Smooth muscle cell (in vitro differentiated cells): ENCODE data around the gene SLC28A2. TPM values are rescaled to one million over a fixed set of nuclear protein-coding genes. Genes with fewer than 3 reads are reported as not detected.

Experiments used
- DNase-seq: peaks from one replicate; lab custom pipeline; 2025; ENCODE audit not compliant: unreplicated experiment; lab: John Stamatoyannopoulos, UW
- H2AFZ ChIP-seq: fragments of 200-600 bp; sonication (generic); 2 replicates; pipeline ENCODE4 v1.6.0; 2016; ENCODE audit warnings: antibody characterized with exemption, low read depth, mild to moderate bottlenecking
- H3F3A ChIP-seq: fragments of 200-600 bp; sonication (generic); 2 replicates; pipeline ENCODE4 v1.6.0; 2017; ENCODE audit warnings: antibody characterized with exemption, low read depth
- H3K27ac ChIP-seq: fragments of 200-600 bp; sonication (generic); 2 replicates; pipeline ENCODE4 v1.5.1; 2016; ENCODE audit warnings: low read depth, mild to moderate bottlenecking
- H3K27me3 ChIP-seq: fragments of 200-600 bp; sonication (generic); 2 replicates; pipeline ENCODE4 v1.6.1; 2016; ENCODE audit warnings: low read depth, mild to moderate bottlenecking
- H3K36me3 ChIP-seq: fragments of 200-600 bp; sonication (generic); 2 replicates; pipeline ENCODE4 v1.5.1; 2016; ENCODE audit warnings: low read depth
- H3K4me1 ChIP-seq: fragments of 200-600 bp; sonication (generic); 2 replicates; pipeline ENCODE4 v1.5.1; 2016; ENCODE audit warnings: low read depth
- H3K4me2 ChIP-seq: fragments of 200-600 bp; sonication (generic); 2 replicates; pipeline ENCODE4 v1.6.0; 2016; ENCODE audit warnings: mild to moderate bottlenecking
- H3K4me3 ChIP-seq: fragments of 200-600 bp; sonication (generic); 2 replicates; pipeline ENCODE4 v1.5.1; 2016; ENCODE audit warnings: mild to moderate bottlenecking
- H3K79me2 ChIP-seq: fragments of 200-600 bp; sonication (generic); 2 replicates; pipeline ENCODE4 v1.6.0; 2016; ENCODE audit warnings: low read depth, mild to moderate bottlenecking
- H3K9ac ChIP-seq: fragments of 200-600 bp; sonication (generic); 2 replicates; pipeline ENCODE4 v1.6.0; 2016; ENCODE audit warnings: low read depth
- H3K9me3 ChIP-seq: fragments of 200-600 bp; sonication (generic); replicated peaks from 2 replicates; pipeline ENCODE4 v1.5.1; 2016; ENCODE audit warnings: low read depth
- H4K20me1 ChIP-seq: fragments of 200-600 bp; sonication (generic); 2 replicates; pipeline ENCODE4 v1.6.0; 2016; ENCODE audit warnings: low read depth
- CTCF ChIP-seq: fragments of 200-600 bp; sonication (generic); IDR thresholded peaks from 2 replicates; pipeline ENCODE4 v1.5.1; 2017; ENCODE audit warnings: borderline replicate concordance, mild to moderate bottlenecking, antibody characterized with exemption; ENCODE audit not compliant: insufficient read depth, poor library complexity, severe bottlenecking
- WGBS: methylation state at CpG from one replicate; pipeline ENCODE4 v1.1.7; 2016; ENCODE audit warnings: low lambda C conversion rate; 5-methylcytosine and 5-hydroxymethylcytosine counted together
- polyA plus RNA-seq: library from polyadenylated mRNA; unstranded; fragments of >200 nt; fragmentation: Nextera tagmentation; extraction: Ambion mirVana; gene quantifications from 2 replicates; pipeline ENCODE4 v1.2.1, GENCODE V29; 2016
- total RNA-seq: library from RNA; depleted of rRNA; stranded (reverse); fragments of >200 nt; gene quantifications from 2 replicates; pipeline ENCODE4 v1.2.3, GENCODE V29; 2014

The SLC28A2 gene
- total and polyA plus RNA-seq, 2 experiments from 2014 or later, result not detected

- Histone ChIP-seq H3K4me3 (no peak overlapping the region), H3K36me3 (no peaks in the 10 kb centered on the region), H2AFZ (no peak overlapping the region), H3K27ac (peak overlapping the region; percentile 23), H3K9ac (no peak overlapping the region), H3K79me2 (no peaks in the 10 kb centered on the region), H3K9me3 (no peaks in the 10 kb centered on the region), H3F3A (no peaks in the 10 kb centered on the region), H4K20me1 (no peaks in the 10 kb centered on the region), H3K4me2 (no peak overlapping the region), H3K27me3 (no peaks in the 10 kb centered on the region), H3K4me1 (no peaks in the 10 kb centered on the region)
- TF ChIP-seq CTCF, result no peak
- WGBS, result 86% methylated on average over 7 of the region's 7 CpGs
- DNase-seq, result no peak
Measured at GRCh38 chr15:45319472-45320214, 67.6 kb downstream of the SLC28A2 start.

GRCh38 chr15:45320581-45321205 is 68.7 kb downstream of the SLC28A2 start:
- Histone ChIP-seq H3K4me2 (no peak overlapping the region), H3K36me3 (no peaks in the 10 kb centered on the region), H2AFZ (no peak overlapping the region), H4K20me1 (no peaks in the 10 kb centered on the region), H3K4me1 (no peaks in the 10 kb centered on the region), H3K27ac (peak overlapping the region; percentile 23), H3K9ac (no peak overlapping the region), H3F3A (no peaks in the 10 kb centered on the region), H3K27me3 (no peaks in the 10 kb centered on the region), H3K4me3 (no peak overlapping the region), H3K79me2 (no peaks in the 10 kb centered on the region), H3K9me3 (no peaks in the 10 kb centered on the region)
- TF ChIP-seq CTCF, result no peak
- DNase-seq, result no peak
- WGBS, result 86% methylated on average over 3 of the region's 3 CpGs

GRCh38 chr15:45326280-45326679 is 74.2 kb downstream of the SLC28A2 start:
- no peak overlapping the region for H3K27ac ChIP-seq
- no peaks in the 10 kb centered on the region for H3K27me3 ChIP-seq
- WGBS, result 78% methylated on average over 5 of the region's 5 CpGs
- no peaks in the 10 kb centered on the region for H3K36me3 ChIP-seq
- no peak overlapping the region for H3K9ac ChIP-seq
- no peaks in the 10 kb centered on the region for H3K4me1 ChIP-seq
- DNase-seq, result no peak
- no peaks in the 10 kb centered on the region for H3K9me3 ChIP-seq
- no peaks in the 10 kb centered on the region for H4K20me1 ChIP-seq
- no peaks in the 10 kb centered on the region for H3F3A ChIP-seq
- no peak overlapping the region for H3K4me2 ChIP-seq
- no peak for TF ChIP-seq CTCF
- H3K4me3 ChIP-seq, result no peak overlapping the region
- no peak overlapping the region for H2AFZ ChIP-seq
- no peaks in the 10 kb centered on the region for H3K79me2 ChIP-seq
